Measurements from ENCODE around the gene GRIN2A. TPM values are rescaled to one million over a fixed set of nuclear protein-coding genes. Genes with fewer than 3 reads are reported as not detected.

Gene GRIN2A
- total and polyA plus RNA-seq, 2 experiments from 2014 or later: not detected

DNA sequence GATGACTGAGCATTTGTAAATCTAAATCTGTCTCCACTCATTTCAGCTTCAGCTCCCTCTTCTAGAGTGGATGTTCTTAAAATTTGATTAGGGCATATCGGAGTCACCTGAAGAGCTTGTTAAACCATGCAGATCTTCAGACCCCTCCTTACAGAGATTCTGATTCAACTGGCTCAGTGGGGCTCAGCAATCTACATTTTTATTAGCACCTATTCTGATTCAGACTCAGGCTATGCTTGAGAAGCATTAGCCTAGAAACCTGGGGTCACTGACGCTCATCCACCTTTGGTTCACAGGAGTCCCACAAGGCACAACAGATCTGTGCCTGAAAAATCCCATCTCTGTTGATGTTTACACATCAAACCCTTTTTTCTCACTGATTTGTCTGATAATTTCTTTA is 365.6 kb downstream of the GRIN2A start:
- Histone ChIP-seq H3K9me3 (ENCODE audit: low read depth) (no peaks in the 10 kb centered on the region), H3K36me3 (ENCODE audit: low read depth) (no peaks in the 10 kb centered on the region), H3K4me3 (no peak overlapping the region), H3K79me2 (ENCODE audit: insufficient read depth) (no peaks in the 10 kb centered on the region), H3K4me1 (ENCODE audit: insufficient read depth) (no peaks in the 10 kb centered on the region), H3K27ac (no peak overlapping the region), H3F3A (ENCODE audit: insufficient read depth) (no peaks in the 10 kb centered on the region), H4K20me1 (ENCODE audit: insufficient read depth) (no peaks in the 10 kb centered on the region), H3K9ac (no peak overlapping the region), H3K9me2 (ENCODE audit: insufficient read depth) (no peaks in the 10 kb centered on the region), H2AFZ (no peak overlapping the region), H3K4me2 (ENCODE audit: unreplicated experiment) (no peak overlapping the region), H3K27me3 (replicated peaks; ENCODE audit: insufficient read depth) (0 out of 2 replicates have a peak, but pooled peaks cover 6% of the 10 kb centered on the region)
- 16 to 27% methylated on average over 2 of the region's 2 CpGs for WGBS, 2 experiments (ENCODE audit: low coverage in 1 of 2, low lambda C conversion rate in 2 of 2, missing lambda C conversion rate in 2 of 2)
- in situ Hi-C loops (cut with MboI): loop anchor here (10.0 kb wide), 1 partner anchor 62 kb away; no protein-coding TSS in a partner anchor
- TF ChIP-seq EZH2phosphoT487 (IDR thresholded peaks at IDR 0.05; ENCODE audit: insufficient read depth, low read depth): no peak
- no peak for DNase-seq

DNA sequence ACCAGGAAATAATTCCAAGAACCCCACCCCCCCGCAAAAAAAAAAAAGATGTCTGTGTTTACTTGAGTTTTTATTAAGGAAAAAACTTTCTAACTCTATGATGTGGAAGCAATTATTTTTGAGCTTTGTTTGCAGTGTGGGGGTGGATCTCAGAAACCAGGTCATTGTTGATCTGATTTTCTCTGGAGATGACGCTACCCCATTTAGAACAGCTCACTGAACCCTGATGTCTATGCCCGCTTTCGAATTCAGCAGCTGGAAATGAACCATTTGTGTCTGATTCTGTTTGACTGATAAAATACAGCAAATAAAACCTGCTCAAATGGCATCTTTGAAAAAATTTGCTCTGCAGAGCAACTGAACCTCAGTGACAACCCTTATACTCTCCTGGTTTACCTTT is 368.6 kb downstream of the GRIN2A start:
- Histone ChIP-seq H3K27me3 (replicated peaks; ENCODE audit: insufficient read depth) (no peaks in the 10 kb centered on the region), H2AFZ (no peak overlapping the region), H3K4me1 (ENCODE audit: insufficient read depth) (no peaks in the 10 kb centered on the region), H3K9me3 (ENCODE audit: low read depth) (no peaks in the 10 kb centered on the region), H3K4me3 (no peak overlapping the region), H3K79me2 (ENCODE audit: insufficient read depth) (no peaks in the 10 kb centered on the region), H3K27ac (no peak overlapping the region), H3K36me3 (ENCODE audit: low read depth) (no peaks in the 10 kb centered on the region), H3K4me2 (ENCODE audit: unreplicated experiment) (no peak overlapping the region), H3K9me2 (ENCODE audit: insufficient read depth) (no peaks in the 10 kb centered on the region), H3F3A (ENCODE audit: insufficient read depth) (no peaks in the 10 kb centered on the region), H4K20me1 (ENCODE audit: insufficient read depth) (no peaks in the 10 kb centered on the region), H3K9ac (no peak overlapping the region)
- DNase-seq: no peak
- WGBS, 2 experiments (ENCODE audit: low coverage in 1 of 2, low lambda C conversion rate in 2 of 2, missing lambda C conversion rate in 2 of 2): 24 to 27% methylated on average over 4 of the region's 4 CpGs
- in situ Hi-C loops (cut with MboI): loop anchor here (10.0 kb wide), 1 partner anchor 59 kb away; no protein-coding TSS in a partner anchor
- TF ChIP-seq EZH2phosphoT487 (IDR thresholded peaks at IDR 0.05; ENCODE audit: insufficient read depth, low read depth): no peak
- TF ChIP-seq EZH2 (IDR thresholded peaks at IDR 0.05; ENCODE audit: insufficient read depth, poor library complexity, severe bottlenecking): no peak

DNA sequence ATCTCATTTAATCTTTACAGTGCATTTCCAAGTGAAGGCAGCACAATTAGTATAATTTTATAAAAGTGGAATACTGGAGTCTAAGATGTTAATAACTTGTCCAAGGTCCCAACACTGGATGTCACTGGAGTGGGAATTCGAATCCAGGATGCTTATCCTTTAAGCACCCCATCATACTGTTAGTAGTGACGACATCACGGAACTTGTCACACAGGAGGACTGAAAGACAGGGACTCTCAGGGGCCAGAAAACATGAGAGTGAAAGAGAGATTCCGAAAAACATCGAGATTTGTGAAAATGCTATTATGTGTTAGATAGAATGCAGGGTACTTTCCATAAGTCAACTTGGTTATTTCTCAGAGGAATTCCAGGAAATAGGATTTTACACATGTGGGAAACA is 374.0 kb downstream of the GRIN2A start:
- H3K4me2 ChIP-seq (ENCODE audit: unreplicated experiment): no peak overlapping the region
- 21 to 32% methylated on average over 5 of the region's 5 CpGs for WGBS, 2 experiments (ENCODE audit: low coverage in 1 of 2, low lambda C conversion rate in 2 of 2, missing lambda C conversion rate in 2 of 2)
- no peak overlapping the region for H3K9ac ChIP-seq
- no peaks in the 10 kb centered on the region for H3K4me1 ChIP-seq (ENCODE audit: insufficient read depth)
- H3K9me2 ChIP-seq (ENCODE audit: insufficient read depth): no peaks in the 10 kb centered on the region
- TF ChIP-seq EZH2 (IDR thresholded peaks at IDR 0.05; ENCODE audit: insufficient read depth, poor library complexity, severe bottlenecking) (no peak), EZH2phosphoT487 (IDR thresholded peaks at IDR 0.05; ENCODE audit: insufficient read depth, low read depth) (no peak)
- H3K4me3 ChIP-seq: no peak overlapping the region
- no peaks in the 10 kb centered on the region for H3K79me2 ChIP-seq (ENCODE audit: insufficient read depth)
- no peaks in the 10 kb centered on the region for H3K36me3 ChIP-seq (ENCODE audit: low read depth)
- no peaks in the 10 kb centered on the region for H3K27me3 ChIP-seq (replicated peaks; ENCODE audit: insufficient read depth)
- DNase-seq: no peak
- no peak overlapping the region for H3K27ac ChIP-seq
- H4K20me1 ChIP-seq (ENCODE audit: insufficient read depth): no peaks in the 10 kb centered on the region
- H3K9me3 ChIP-seq (ENCODE audit: low read depth): no peaks in the 10 kb centered on the region
- no peaks in the 10 kb centered on the region for H3F3A ChIP-seq (ENCODE audit: insufficient read depth)
- in situ Hi-C loops (cut with MboI): no loop called here
- H2AFZ ChIP-seq: no peak overlapping the region

DNA sequence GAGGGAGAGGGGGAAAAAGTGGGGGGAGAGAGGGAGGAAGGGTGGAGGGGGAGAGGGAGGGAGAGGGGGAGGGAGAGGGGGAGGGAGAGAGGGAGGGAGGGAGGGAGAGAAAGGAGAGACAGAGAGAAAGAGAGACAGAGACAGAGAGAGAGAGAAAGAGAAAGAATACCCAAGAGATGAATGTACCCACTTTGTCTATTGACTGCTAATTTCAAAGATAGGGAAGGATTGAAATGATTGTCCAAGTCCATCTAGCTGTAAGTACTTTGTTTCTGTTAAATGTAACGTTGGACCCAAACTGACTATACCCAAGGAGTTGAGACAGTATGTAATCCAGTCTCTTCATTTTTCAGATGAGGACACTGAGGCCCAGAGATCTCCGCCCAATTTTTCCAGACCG is 374.9 kb downstream of the GRIN2A start:
- DNase-seq: no peak
- Histone ChIP-seq H3K27me3 (replicated peaks; ENCODE audit: insufficient read depth) (no peaks in the 10 kb centered on the region), H3K4me2 (ENCODE audit: unreplicated experiment) (no peak overlapping the region), H3F3A (ENCODE audit: insufficient read depth) (no peaks in the 10 kb centered on the region), H3K9me3 (ENCODE audit: low read depth) (no peaks in the 10 kb centered on the region), H3K9ac (no peak overlapping the region), H3K9me2 (ENCODE audit: insufficient read depth) (no peaks in the 10 kb centered on the region), H3K36me3 (ENCODE audit: low read depth) (no peaks in the 10 kb centered on the region), H3K4me3 (no peak overlapping the region), H3K27ac (no peak overlapping the region), H2AFZ (no peak overlapping the region), H4K20me1 (ENCODE audit: insufficient read depth) (no peaks in the 10 kb centered on the region), H3K79me2 (ENCODE audit: insufficient read depth) (no peaks in the 10 kb centered on the region), H3K4me1 (ENCODE audit: insufficient read depth) (no peaks in the 10 kb centered on the region)
- in situ Hi-C loops (cut with MboI): no loop called here
- TF ChIP-seq EZH2 (IDR thresholded peaks at IDR 0.05; ENCODE audit: insufficient read depth, poor library complexity, severe bottlenecking): no peak
- no peak for TF ChIP-seq EZH2phosphoT487 (IDR thresholded peaks at IDR 0.05; ENCODE audit: insufficient read depth, low read depth)
- 42 to 50% methylated on average over 3 of the region's 3 CpGs for WGBS, 2 experiments (ENCODE audit: low coverage in 1 of 2, low lambda C conversion rate in 2 of 2, missing lambda C conversion rate in 2 of 2)

DNA sequence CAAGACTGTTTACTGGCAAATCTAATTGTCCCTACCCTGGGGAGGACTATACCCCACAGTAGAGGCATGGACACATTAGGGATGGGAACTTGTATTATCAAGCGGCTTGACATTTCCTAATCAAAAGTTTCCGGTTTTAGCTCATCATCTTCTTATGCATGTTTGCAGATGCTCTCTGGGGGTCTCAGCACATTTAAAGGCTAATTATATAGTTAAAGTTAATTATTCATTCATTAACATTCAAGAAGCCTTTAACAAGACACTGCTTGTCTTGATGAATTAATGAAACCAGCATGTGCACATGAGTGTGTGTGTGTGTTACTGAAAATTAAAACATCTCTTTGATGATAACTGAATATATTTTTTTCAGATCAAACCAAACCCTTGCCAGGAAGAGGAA is 377.1 kb downstream of the GRIN2A start:
- H3K9ac ChIP-seq: no peak overlapping the region
- H2AFZ ChIP-seq: no peak overlapping the region
- WGBS, 2 experiments (ENCODE audit: low coverage in 1 of 2, low lambda C conversion rate in 2 of 2, missing lambda C conversion rate in 2 of 2): 76 to 81% methylated on average over 2 of the region's 2 CpGs
- H3K9me3 ChIP-seq (ENCODE audit: low read depth): no peaks in the 10 kb centered on the region
- no peaks in the 10 kb centered on the region for H3K9me2 ChIP-seq (ENCODE audit: insufficient read depth)
- TF ChIP-seq EZH2 (IDR thresholded peaks at IDR 0.05; ENCODE audit: insufficient read depth, poor library complexity, severe bottlenecking): no peak
- TF ChIP-seq EZH2phosphoT487 (IDR thresholded peaks at IDR 0.05; ENCODE audit: insufficient read depth, low read depth): no peak
- no peaks in the 10 kb centered on the region for H3F3A ChIP-seq (ENCODE audit: insufficient read depth)
- H4K20me1 ChIP-seq (ENCODE audit: insufficient read depth): no peaks in the 10 kb centered on the region
- no peaks in the 10 kb centered on the region for H3K36me3 ChIP-seq (ENCODE audit: low read depth)
- no peak overlapping the region for H3K27ac ChIP-seq
- in situ Hi-C loops (cut with MboI): no loop called here
- no peak overlapping the region for H3K4me3 ChIP-seq
- H3K79me2 ChIP-seq (ENCODE audit: insufficient read depth): no peaks in the 10 kb centered on the region
- H3K4me2 ChIP-seq (ENCODE audit: unreplicated experiment): no peak overlapping the region
- no peaks in the 10 kb centered on the region for H3K4me1 ChIP-seq (ENCODE audit: insufficient read depth)
- DNase-seq: no peak
- H3K27me3 ChIP-seq (replicated peaks; ENCODE audit: insufficient read depth): no peaks in the 10 kb centered on the region

Data from GM23248 (cell line).